ENCODE measurements around the gene AKT3.

The AKT3 gene

DNA sequence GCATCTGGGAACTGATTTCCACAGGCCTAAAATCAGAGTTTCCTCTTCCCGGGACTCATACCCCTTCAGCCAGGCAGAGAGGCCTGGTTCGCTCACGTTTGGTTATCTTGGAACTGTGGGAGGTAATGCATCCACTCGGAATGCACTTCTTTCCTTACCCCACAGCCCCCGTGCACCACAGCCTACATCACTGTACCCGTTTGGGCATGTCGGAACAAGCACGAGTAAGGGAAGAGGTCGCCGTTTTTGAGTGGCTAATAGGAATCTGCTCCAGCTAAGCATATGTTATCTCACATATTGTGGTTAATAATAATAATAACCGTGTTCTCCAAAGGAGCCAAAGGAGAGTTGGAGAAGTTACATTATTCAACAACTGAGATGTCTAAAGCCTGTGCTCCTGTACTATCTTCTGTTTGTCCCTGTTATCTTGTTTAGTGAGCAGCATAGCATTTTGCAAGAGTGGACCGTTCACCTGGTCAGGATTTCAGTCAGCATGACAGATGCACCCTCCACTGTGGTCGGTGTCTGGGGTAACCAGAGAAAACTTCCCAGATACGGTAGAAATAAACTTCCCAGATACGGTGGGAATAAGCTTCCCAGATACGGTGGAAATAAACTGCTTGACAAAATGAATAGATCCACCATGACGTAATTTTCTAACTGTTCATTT, 395.6 kb downstream of the AKT3 start:
- no peak for DNase-seq

GRCh38 chr1:243452092-243452491, 398.0 kb downstream of the AKT3 start:
- DNase-seq, result no peak

DNA sequence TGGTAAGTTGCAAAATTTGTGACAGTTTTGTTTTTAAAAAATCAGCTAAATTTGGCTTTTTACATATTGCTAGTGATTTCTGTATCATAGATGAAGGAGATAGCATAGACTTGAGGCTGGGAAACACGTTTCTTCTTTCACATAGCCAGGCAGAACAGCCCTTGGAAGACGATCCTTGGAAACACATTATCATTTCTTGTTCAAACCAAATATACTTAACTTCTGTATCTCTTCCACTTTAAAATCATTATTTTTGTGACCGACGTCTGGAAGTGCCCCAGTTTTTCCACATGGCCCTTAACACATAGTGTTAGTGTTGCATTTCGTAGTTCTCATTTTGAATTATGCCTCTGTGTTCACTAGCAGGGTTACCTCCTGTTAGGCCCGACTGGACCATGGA, 400.7 kb downstream of the AKT3 start:
- no peak for DNase-seq

GRCh38 chr1:243447844-243448243, 402.2 kb downstream of the AKT3 start:
- DNase-seq, result no peak

DNA sequence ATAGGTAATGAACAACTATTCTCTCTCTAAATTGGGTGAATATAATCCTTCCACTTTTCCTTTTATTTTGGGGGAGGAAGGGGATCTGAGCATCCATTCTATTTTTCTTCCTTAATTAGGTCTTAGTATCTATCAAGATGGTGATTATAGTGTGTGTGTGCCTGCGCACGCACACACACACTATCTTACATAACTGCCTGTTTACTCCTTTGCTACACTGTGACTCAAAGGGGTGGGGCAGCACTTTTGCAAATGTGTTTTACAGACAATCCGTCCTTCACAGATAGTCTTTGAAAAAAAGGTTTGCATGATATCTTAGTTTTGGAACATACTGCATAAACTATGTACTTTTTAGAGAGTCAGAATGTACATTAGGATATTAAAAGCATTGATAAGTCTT, 402.7 kb downstream of the AKT3 start:
- DNase-seq, result no peak

DNA sequence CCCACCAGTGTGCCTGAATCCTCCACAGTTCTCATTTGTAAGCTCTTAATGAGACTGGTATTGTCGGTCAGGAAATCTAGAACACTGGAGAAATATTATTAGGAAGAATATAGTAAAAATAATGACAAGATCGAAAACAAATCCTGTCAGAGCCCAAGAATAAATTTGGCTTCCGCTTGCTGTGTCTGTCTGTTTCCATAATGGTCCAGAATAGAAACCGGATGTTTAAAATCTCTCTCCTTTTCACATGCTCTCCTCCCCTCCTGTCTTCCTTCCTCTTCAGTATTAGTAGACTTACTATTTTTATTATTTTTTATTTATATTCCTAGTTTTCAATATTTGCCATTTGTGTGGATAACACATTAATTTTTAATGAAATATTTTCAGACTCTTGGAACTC, 406.5 kb downstream of the AKT3 start:
- DNase-seq, result no peak

GRCh38 chr1:243441601-243442000, 408.4 kb downstream of the AKT3 start:
- DNase-seq, result no peak

GRCh38 chr1:243440406-243440805, 409.6 kb downstream of the AKT3 start:
- DNase-seq, result no peak

DNA sequence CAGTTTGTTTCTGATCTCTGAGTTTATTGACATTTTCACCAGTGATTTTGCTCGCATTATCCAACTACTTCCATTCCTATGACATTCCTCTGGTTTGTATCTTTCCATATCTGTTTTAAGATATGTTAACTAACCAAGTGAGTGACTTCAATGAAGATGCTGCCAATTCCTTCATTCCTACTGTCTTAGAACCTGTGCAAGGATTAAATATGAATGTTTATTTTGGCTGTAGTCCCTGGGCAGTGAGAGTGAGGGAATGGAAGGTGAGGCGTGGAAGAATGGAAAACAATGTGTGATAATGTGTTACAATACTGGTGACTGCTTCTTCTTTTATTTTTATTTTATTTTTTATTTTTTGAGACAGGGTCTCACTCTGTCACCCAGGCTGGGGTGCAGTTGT, 411.2 kb downstream of the AKT3 start:
- no peak for DNase-seq

All from activated CD4-positive, alpha-beta T cell treated with anti-CD3 and anti-CD28 coated beads for 4 hours (primary cell).